IMR-90 (cell line): ENCODE measurements around the gene ZNF627. TPM values are rescaled to one million over a fixed set of nuclear protein-coding genes. Genes with fewer than 3 reads are reported as not detected.
A peak's percentile ranks its signal among the peaks of the same experiment; 100 is the strongest.

Experiments
- ATAC-seq: fragments of 200-7000 bp; cut with Tn5 transposase; 2 replicates; pipeline ENCODE4 v1.9.1; 2020; ENCODE audit warnings: low read depth, mild to moderate bottlenecking, moderate library complexity
- BruUV-seq: library from RNA; stranded (reverse); fragments of 400-500 nt; replicated peaks from 2 replicates; lab custom pipeline; 2021; lab: Mats Ljungman, UMichigan
- CTCF ChIA-PET: fragments of 300-600 bp; formaldehyde crosslinking; extraction: SDS; loops from one replicate; lab custom pipeline; 2021; ENCODE audit warnings: antibody characterized with exemption; lab: Yijun Ruan, JAX
- POLR2A ChIA-PET: fragments of 300-600 bp; sonication (Branson Sonifier 250); formaldehyde crosslinking; loops from one replicate; lab custom pipeline; 2022; ENCODE audit warnings: antibody characterized with exemption; ENCODE audit not compliant: unreplicated experiment; lab: Charles Lee
- DNase-seq: peaks from one replicate; pipeline ENCODE4 v3.0.0; 2013
- H2AFZ ChIP-seq: replicated peaks from 2 replicates; pipeline ENCODE3; 2013; ENCODE audit warnings: low read length, mild to moderate bottlenecking; ENCODE audit not compliant: poor library complexity
- H2AK5ac ChIP-seq: 2 replicates; pipeline ENCODE4 v1.6.1; 2013; ENCODE audit warnings: low read depth, low read length, inconsistent platforms
- H2AK9ac ChIP-seq: replicated peaks from 2 replicates; pipeline ENCODE3; 2013; ENCODE audit warnings: mild to moderate bottlenecking, low read depth, low read length, moderate library complexity; ENCODE audit not compliant: poor library complexity
- H2BK120ac ChIP-seq: 2 replicates; pipeline ENCODE4 v1.6.1; 2013; ENCODE audit warnings: low read depth, low read length, inconsistent platforms
- H2BK15ac ChIP-seq: 3 replicates; pipeline ENCODE4 v1.6.1; 2013; ENCODE audit warnings: low read depth, low read length, inconsistent platforms
- H2BK20ac ChIP-seq: 2 replicates; pipeline ENCODE4 v1.6.1; 2013; ENCODE audit warnings: low read depth, mild to moderate bottlenecking, inconsistent platforms, low read length, moderate library complexity
- H2BK5ac ChIP-seq: 2 replicates; pipeline ENCODE4 v1.6.1; 2013; ENCODE audit warnings: mild to moderate bottlenecking, low read depth, low read length, inconsistent platforms; ENCODE audit not compliant: poor library complexity, severe bottlenecking
- H3K14ac ChIP-seq: replicated peaks from 2 replicates; pipeline ENCODE4 v1.6.1; 2013; ENCODE audit warnings: low read depth, low read length, inconsistent platforms
- H3K18ac ChIP-seq: 2 replicates; pipeline ENCODE4 v1.6.1; 2013; ENCODE audit warnings: low read depth, low read length, control low read depth
- H3K23ac ChIP-seq: 2 replicates; pipeline ENCODE4 v1.6.1; 2013; ENCODE audit warnings: low read depth, low read length, inconsistent platforms
- H3K27ac ChIP-seq: 2 replicates; pipeline ENCODE4 v1.5.1; 2013; ENCODE audit warnings: mild to moderate bottlenecking, control low read depth, low read length; ENCODE audit not compliant: insufficient read depth
- H3K27me3 ChIP-seq: 2 replicates; pipeline ENCODE4 v1.6.1; 2013; ENCODE audit warnings: low read length; ENCODE audit not compliant: control insufficient read depth, insufficient read depth
- H3K36me3 ChIP-seq: 2 replicates; pipeline ENCODE4 v1.6.1; 2013; ENCODE audit warnings: low read length, mixed read lengths; ENCODE audit not compliant: control insufficient read depth, insufficient read depth
- H3K4ac ChIP-seq: 2 replicates; pipeline ENCODE4 v1.6.1; 2013; ENCODE audit warnings: low read depth, low read length, inconsistent platforms
- H3K4me1 ChIP-seq: 2 replicates; pipeline ENCODE4 v1.6.1; 2013; ENCODE audit warnings: low read length, mixed read lengths; ENCODE audit not compliant: control insufficient read depth, insufficient read depth
- H3K4me2 ChIP-seq: 2 replicates; pipeline ENCODE4 v1.6.1; 2013; ENCODE audit warnings: low read depth, mild to moderate bottlenecking, control low read depth, low read length, moderate library complexity
- H3K4me3 ChIP-seq: 2 replicates; pipeline ENCODE4 v1.5.1; 2013; ENCODE audit warnings: low read depth, mild to moderate bottlenecking, control low read depth, low read length, moderate library complexity; ENCODE audit not compliant: insufficient read depth
- H3K56ac ChIP-seq: 2 replicates; pipeline ENCODE4 v1.6.1; 2013; ENCODE audit warnings: low read length, inconsistent platforms; ENCODE audit not compliant: insufficient read depth; ENCODE audit errors: extremely low read depth
- H3K79me1 ChIP-seq, 2 experiments: 2 replicates each; pipeline ENCODE4 v1.6.1; 2013; ENCODE audit warnings: low read length in 2 of 2, inconsistent platforms in 1 of 2, low read depth in 1 of 2
- H3K9ac ChIP-seq: 2 replicates; pipeline ENCODE4 v1.6.1; 2013; ENCODE audit warnings: low read depth, low read length, control low read depth
- H3K9me1 ChIP-seq: 2 replicates; pipeline ENCODE4 v1.6.1; 2013; ENCODE audit warnings: low read length, inconsistent platforms; ENCODE audit not compliant: insufficient read depth
- H3K9me3 ChIP-seq: 2 replicates; pipeline ENCODE4 v1.6.1; 2013; ENCODE audit warnings: low read length; ENCODE audit not compliant: control insufficient read depth, insufficient read depth
- H4K20me1 ChIP-seq: 2 replicates; pipeline ENCODE4 v1.6.1; 2013; ENCODE audit warnings: low read length, inconsistent platforms; ENCODE audit not compliant: insufficient read depth
- H4K5ac ChIP-seq: 2 replicates; pipeline ENCODE4 v1.6.1; 2013; ENCODE audit warnings: mild to moderate bottlenecking, low read depth, low read length, control low read depth
- H4K8ac ChIP-seq, 2 experiments: 2 replicates each; pipeline ENCODE4 v1.6.1; 2013; ENCODE audit warnings: low read depth in 2 of 2, low read length in 2 of 2, control low read depth in 1 of 2, inconsistent platforms in 1 of 2
- H4K91ac ChIP-seq: 2 replicates; pipeline ENCODE4 v1.6.1; 2013; ENCODE audit warnings: low read depth, low read length, inconsistent platforms; ENCODE audit not compliant: insufficient read depth
- CEBPB ChIP-seq: IDR thresholded peaks from 2 replicates; pipeline ENCODE4 v1.6.1; 2012; ENCODE audit warnings: low read depth, low read length, improper control_type of control experiment
- CTCF ChIP-seq: conservative IDR thresholded peaks from 2 replicates; pipeline ENCODE4 v1.5.1; 2012; ENCODE audit warnings: mild to moderate bottlenecking, low read depth, low read length, improper control_type of control experiment
- FOS ChIP-seq: fragments of 150-350 bp; IDR thresholded peaks from 2 replicates; pipeline ENCODE4 v1.6.1; 2016; ENCODE audit warnings: low read depth, low read length
- MAFK ChIP-seq: IDR thresholded peaks from 2 replicates; pipeline ENCODE4 v1.6.1; 2012; ENCODE audit warnings: low read depth, low read length, improper control_type of control experiment
- MAZ ChIP-seq: IDR thresholded peaks from 2 replicates; pipeline ENCODE4 v1.6.1; 2012; ENCODE audit warnings: low read depth, mild to moderate bottlenecking, low read length, improper control_type of control experiment, moderate library complexity, borderline replicate concordance
- NFE2L2 ChIP-seq: fragments of 150-350 bp; IDR thresholded peaks from 2 replicates; pipeline ENCODE4 v1.6.1; 2016; ENCODE audit warnings: low read depth, mild to moderate bottlenecking, low read length
- POLR2A ChIP-seq: IDR thresholded peaks from 2 replicates; pipeline ENCODE4 v1.6.1; 2012; ENCODE audit warnings: mild to moderate bottlenecking, low read depth, low read length
- RCOR1 ChIP-seq: IDR thresholded peaks from 2 replicates; pipeline ENCODE4 v1.6.1; 2012; ENCODE audit warnings: mild to moderate bottlenecking, low read length, improper control_type of control experiment; ENCODE audit not compliant: insufficient replicate concordance
- RFX5 ChIP-seq: IDR thresholded peaks from 2 replicates; pipeline ENCODE4 v1.8.0; 2012; ENCODE audit warnings: low read depth, mild to moderate bottlenecking, low read length, moderate library complexity
- SMC3 ChIP-seq: fragments of 150-350 bp; IDR thresholded peaks from 2 replicates; pipeline ENCODE4 v1.6.1; 2016; ENCODE audit warnings: low read depth, mild to moderate bottlenecking, antibody characterized with exemption, low read length, moderate library complexity
- WGBS, 2 experiments: methylation state at CpG; one replicate each; pipeline versions ENCODE4 v1.1.5 to v1.1.7; 2013; ENCODE audit warnings: missing lambda C conversion rate in 2 of 2; ENCODE audit not compliant: insufficient read length in 1 of 2; ENCODE audit errors: extremely low coverage in 2 of 2; 5-methylcytosine and 5-hydroxymethylcytosine counted together
- dilution Hi-C: fragments of 300-500 bp; cut with HindIII; formaldehyde crosslinking; loops from one replicate; pipeline ENCODE4 v1.14.3; 2018; ENCODE audit warnings: low sequenced_read_pairs; ENCODE audit not compliant: unreplicated experiment
- in situ Hi-C: fragments of 300-500 bp; cut with MboI; formaldehyde crosslinking; loops from 3 replicates; pipeline ENCODE4 v1.14.3; 2019; ENCODE audit warnings: low sequenced_read_pairs, inconsistent platforms, mixed read lengths
- intact Hi-C: fragments of 100-400 bp; cut with micrococcal nuclease; formaldehyde crosslinking; loops from 2 replicates; pipeline ENCODE4 v1.10.0; 2022
- polyA plus RNA-seq, 3 experiments: library from polyadenylated mRNA; depleted of rRNA; stranded (reverse); fragments of >200 nt; gene quantifications; 2 replicates each; pipeline ENCODE4 v1.2.3, GENCODE V29; 2012; ENCODE audit warnings: low replicate concordance in 1 of 3
- total RNA-seq: library from RNA; depleted of rRNA; stranded (reverse); fragments of >200 nt; gene quantifications from 2 replicates; pipeline ENCODE4 v1.2.3, GENCODE V29; 2012

Gene ZNF627
- total and polyA plus RNA-seq, 2 of the 4 experiments (the other 2 are of a cell fraction): 6.3 to 34.4 TPM

- Histone ChIP-seq H2BK20ac (no peak overlapping the region), H2BK5ac (no peak overlapping the region), H3K23ac (no peak overlapping the region), H3K14ac (0 out of 2 replicates have a peak overlapping the region, but pooled peaks have one; percentile 37), H4K20me1 (no peaks in the 10 kb centered on the region), H3K9ac (no peak overlapping the region), H3K9me3 (no peaks in the 10 kb centered on the region), H3K4ac (0 out of 2 replicates have a peak overlapping the region, but pooled peaks have one; percentile 3), H3K18ac (no peak overlapping the region), H2AK5ac (no peak overlapping the region), H2AK9ac (no peak overlapping the region), H4K91ac (no peak overlapping the region), H3K4me3 (no peak overlapping the region), H3K9me1 (no peaks in the 10 kb centered on the region; the same call in 1 of the 2 replicates), H2AFZ (no peak overlapping the region), H3K4me2 (no peak overlapping the region), H3K27me3 (peaks cover 3% of the 10 kb centered on the region; the same call in 1 of the 2 replicates), H3K27ac (no peak overlapping the region), H3K36me3 (no peaks in the 10 kb centered on the region), H2BK120ac (no peak overlapping the region), H4K5ac (no peak overlapping the region), H2BK15ac (no peak overlapping the region), H3K56ac (no peak overlapping the region), H3K79me1 (no peaks in the 10 kb centered on the region), H4K8ac (0 out of 4 replicates have a peak overlapping the region, but pooled peaks of 1 of the 2 experiments have one; percentile 63), H3K4me1 (peaks cover 4% of the 10 kb centered on the region)
- dilution Hi-C loops (no loop called here), in situ Hi-C loops (no loop called here), intact Hi-C loops (no loop called here)
- BruUV-seq: no TSS peak
- CTCF ChIA-PET: interaction anchor here (1.0 kb wide), 1 partner anchor 20 kb away, joined by 4 read pairs; no protein-coding TSS in a partner anchor
- DNase-seq (peak; percentile 52), ATAC-seq (peak; percentile 67)
- no peak for TF ChIP-seq CEBPB
- no peak for TF ChIP-seq NFE2L2
- TF ChIP-seq RCOR1: no peak
- TF ChIP-seq POLR2A: no peak
- TF ChIP-seq MAFK: no peak
- no peak for TF ChIP-seq CTCF
- TF ChIP-seq SMC3: no peak
- TF ChIP-seq MAZ: no peak
- TF ChIP-seq RFX5: no peak
- no peak for TF ChIP-seq FOS
- POLR2A ChIA-PET: no interaction called here
- WGBS, 2 experiments: no CpG with 5 or more reads among the region's 3 CpGs
Observed at GRCh38 chr19:11581740-11582139, 15.5 kb upstream of the ZNF627 start.
